ENCODE measurements around the gene CHD2.

The CHD2 gene

GRCh38 chr15:92932946-92933649 lies 33.0 kb downstream of the CHD2 start:
- no peak for DNase-seq

- DNase-seq, result no peak
Observed at GRCh38 chr15:92933831-92934230, 33.7 kb downstream of the CHD2 start.

GRCh38 chr15:92934716-92935115 lies 34.6 kb downstream of the CHD2 start:
- DNase-seq, result no peak

- no peak for DNase-seq
Observed at GRCh38 chr15:92936138-92936537, 36.0 kb downstream of the CHD2 start.

GRCh38 chr15:92936693-92937092 lies 36.6 kb downstream of the CHD2 start:
- no peak for DNase-seq

GRCh38 chr15:92937901-92938300 lies 37.8 kb downstream of the CHD2 start:
- DNase-seq, result no peak

- DNase-seq, result no peak
Observed at GRCh38 chr15:92938387-92938786, 38.3 kb downstream of the CHD2 start.

GRCh38 chr15:92941668-92942067 lies 41.5 kb downstream of the CHD2 start:
- no peak for DNase-seq

GRCh38 chr15:92942706-92943105 lies 42.6 kb downstream of the CHD2 start:
- DNase-seq, result no peak

GRCh38 chr15:92943581-92943980 lies 43.5 kb downstream of the CHD2 start:
- no peak for DNase-seq

- no peak for DNase-seq
Observed at GRCh38 chr15:92944946-92945521, 44.9 kb downstream of the CHD2 start.

- DNase-seq, result no peak
Observed at GRCh38 chr15:92947071-92947730, 47.1 kb downstream of the CHD2 start.

GRCh38 chr15:92949604-92950249 lies 49.6 kb downstream of the CHD2 start:
- DNase-seq, result no peak

- no peak for DNase-seq
Observed at GRCh38 chr15:92951800-92952457, 51.8 kb downstream of the CHD2 start.

- DNase-seq, result no peak
Observed at GRCh38 chr15:92952458-92952850, 52.3 kb downstream of the CHD2 start.

GRCh38 chr15:92953566-92953965 lies 53.4 kb downstream of the CHD2 start:
- DNase-seq, result no peak

- no peak for DNase-seq
Observed at GRCh38 chr15:92954002-92954401, 53.9 kb downstream of the CHD2 start.

- DNase-seq, result no peak
Observed at GRCh38 chr15:92954578-92954977, 54.5 kb downstream of the CHD2 start.

GRCh38 chr15:92955706-92956105 lies 55.6 kb downstream of the CHD2 start:
- no peak for DNase-seq

GRCh38 chr15:92958105-92958504 lies 58.0 kb downstream of the CHD2 start:
- no peak for DNase-seq

GRCh38 chr15:92959219-92959618 lies 59.1 kb downstream of the CHD2 start:
- DNase-seq, result no peak

GRCh38 chr15:92960996-92961681 lies 61.0 kb downstream of the CHD2 start:
- no peak for DNase-seq

- DNase-seq, result no peak
Observed at GRCh38 chr15:92962914-92963313, 62.8 kb downstream of the CHD2 start.
